Spinal cord (tissue), 10 donors: ENCODE measurements around the gene C17orf107. TPM values are rescaled to one million over a fixed set of nuclear protein-coding genes. Genes with fewer than 3 reads are reported as not detected.
A peak's percentile ranks its signal among the peaks of the same experiment; 100 is the strongest.
"Not testable (repeated sequence)": the region's sequence is repeated elsewhere in the genome, so short reads cannot be mapped to it uniquely, and the experiment has no call there.

Experiments
- DNase-seq, 6 donors: peaks; one replicate each; pipeline versions ENCODE4 v3.0.0 to v3.0.0-alpha.2; 2013 to 2015; ENCODE audit warnings: low spot score in 6 of 6, low read depth in 4 of 6
- H3K27ac ChIP-seq: one replicate; pipeline ENCODE4 v1.5.1; 2013; ENCODE audit warnings: low read depth, low read length, control low read depth
- H3K27me3 ChIP-seq: one replicate; pipeline ENCODE4 v1.6.1; 2013; ENCODE audit warnings: low read length; ENCODE audit not compliant: control insufficient read depth, insufficient read depth
- H3K36me3 ChIP-seq: one replicate; pipeline ENCODE4 v1.6.1; 2013; ENCODE audit warnings: low read length; ENCODE audit not compliant: control insufficient read depth, insufficient read depth
- H3K4me1 ChIP-seq: one replicate; pipeline ENCODE4 v1.6.1; 2013; ENCODE audit warnings: low read length; ENCODE audit not compliant: control insufficient read depth, insufficient read depth
- H3K4me3 ChIP-seq: one replicate; pipeline ENCODE4 v1.5.1; 2013; ENCODE audit warnings: low read depth, low read length, control low read depth
- H3K9me3 ChIP-seq: one replicate; pipeline ENCODE4 v1.6.1; 2013; ENCODE audit warnings: low read length; ENCODE audit not compliant: control insufficient read depth, insufficient read depth
- WGBS: methylation state at CpG from one replicate; pipeline ENCODE4 v1.1.5; 2013; ENCODE audit warnings: missing lambda C conversion rate; ENCODE audit not compliant: insufficient coverage; 5-methylcytosine and 5-hydroxymethylcytosine counted together
- long read RNA-seq, 4 donors: transcript quantifications; one replicate each; lab custom pipeline, GENCODE V29; 2026
- polyA plus RNA-seq, 2 donors: library from polyadenylated mRNA; unstranded; fragments of 120-200 nt; gene quantifications; one replicate each; pipeline ENCODE4 v1.2.1, GENCODE V29; 2013; ENCODE audit not compliant: insufficient read length in 2 of 2
- total RNA-seq, 2 donors: library from RNA; depleted of rRNA in 1 of 2; stranded (reverse); fragments of 120-200 nt in 1 of 2; fragments of >200 nt in 1 of 2; gene quantifications; one replicate each; pipeline versions ENCODE4 v1.2.3 to v1.2.4, GENCODE V29; 2013 to 2014
- donor health status: healthy.

Gene C17orf107
- total RNA-seq: 1 to 10 TPM; 1.9 to 4.7 TPM
- polyA plus RNA-seq: 1 to 10 TPM; 2.8 to 3.7 TPM
- long read RNA-seq, donor 1, partial matches to known transcripts: 0 of 1 reads
- long read RNA-seq, donor 1, other reads (novel, unspliced or antisense): 0 of 1 reads
- long read RNA-seq, donor 2, partial matches to known transcripts: 0 of 1 reads
- long read RNA-seq, donor 2, other reads (novel, unspliced or antisense): 0 of 1 reads
- long read RNA-seq, donor 3: 0 reads
- long read RNA-seq, donor 4, partial matches to known transcripts: 0 of 1 reads
- long read RNA-seq, donor 4, other reads (novel, unspliced or antisense): 0 of 1 reads

DNA sequence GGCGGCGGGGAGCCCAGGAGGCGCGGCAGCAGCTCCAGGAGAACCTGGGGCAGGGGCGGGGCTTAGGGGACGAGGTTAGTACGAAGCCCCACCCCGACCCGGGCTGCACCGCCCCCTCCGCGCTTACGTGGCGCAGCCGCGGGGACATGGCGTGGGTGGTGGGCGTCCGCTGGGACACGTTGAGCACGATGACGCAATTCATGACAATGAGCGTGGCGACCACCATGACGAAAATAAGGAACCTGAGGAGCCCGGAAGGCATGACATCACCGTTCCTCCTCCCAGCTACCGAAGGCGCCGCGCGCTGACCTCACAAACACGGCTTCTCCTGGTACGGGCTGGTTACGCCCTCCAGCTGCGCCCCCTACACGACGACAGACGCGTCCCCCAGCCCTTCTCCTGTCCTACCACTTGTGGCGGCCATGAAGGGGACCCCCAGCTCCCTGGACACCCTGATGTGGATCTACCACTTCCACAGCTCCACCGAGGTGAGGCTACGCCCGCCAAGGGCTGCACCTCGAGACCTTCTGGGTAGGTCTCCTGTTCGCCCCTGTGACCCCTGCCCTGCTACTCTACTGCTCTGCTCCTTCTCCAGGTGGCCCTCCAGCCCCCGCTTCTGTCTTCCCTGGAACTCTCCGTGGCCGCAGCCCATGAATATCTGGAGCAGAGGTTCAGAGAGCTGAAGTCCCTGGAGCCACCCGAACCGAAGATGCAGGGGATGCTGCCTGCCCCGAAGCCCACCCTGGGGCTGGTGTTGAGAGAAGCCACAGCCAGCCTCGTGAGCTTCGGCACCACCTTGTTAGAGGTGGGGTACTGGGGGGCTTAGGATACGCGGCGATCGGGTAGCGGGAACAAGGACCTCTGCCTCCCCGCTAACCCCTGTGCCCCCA lies at the start of gene C17orf107:
Gene C17orf107 (plus strand): TSS at position 196 of the 890 bp plus-strand sequence. CDS start 227 bp downstream, at position 423.
- Histone ChIP-seq H3K27me3 (peaks cover 41% of the 10 kb centered on the region), H3K9me3 (no peaks in the 10 kb centered on the region), H3K27ac (no peak within 1 kb of the TSS), H3K4me1 (peaks cover 52% of the 10 kb centered on the region), H3K4me3 (peak within 1 kb of the TSS; percentile 40), H3K36me3 (peaks cover 64% of the 10 kb centered on the region)
- 13% methylated on average over 52 of the region's 60 CpGs for WGBS
- DNase-seq: peak in 3 of 6 donors; percentile 45 to 90 (median 87)

DNA sequence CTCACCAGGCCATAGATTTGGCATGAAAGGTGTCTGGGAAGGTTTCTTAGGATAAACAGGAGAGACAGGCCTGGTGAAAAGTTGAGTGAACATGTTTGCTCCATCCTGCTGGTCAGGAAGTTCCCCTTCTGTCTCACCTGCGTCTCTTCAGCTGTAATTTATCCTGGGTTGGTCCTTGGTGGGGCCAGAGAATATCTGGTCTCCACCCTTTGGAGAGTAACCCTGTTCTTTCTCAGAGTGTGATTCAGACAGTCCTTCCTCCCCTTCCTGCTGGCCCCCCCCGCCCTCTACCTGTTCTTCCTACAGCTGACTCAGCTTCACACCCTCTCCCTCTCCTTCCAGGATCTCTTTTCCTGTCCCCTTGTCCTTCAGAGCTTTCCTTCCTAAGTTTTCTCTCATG lies 49.1 kb upstream of the C17orf107 start:
- Histone ChIP-seq H3K27ac (no peak overlapping the region), H3K4me3 (no peak overlapping the region)
- WGBS: 100% methylated on average over 1 of the region's 2 CpGs

DNA sequence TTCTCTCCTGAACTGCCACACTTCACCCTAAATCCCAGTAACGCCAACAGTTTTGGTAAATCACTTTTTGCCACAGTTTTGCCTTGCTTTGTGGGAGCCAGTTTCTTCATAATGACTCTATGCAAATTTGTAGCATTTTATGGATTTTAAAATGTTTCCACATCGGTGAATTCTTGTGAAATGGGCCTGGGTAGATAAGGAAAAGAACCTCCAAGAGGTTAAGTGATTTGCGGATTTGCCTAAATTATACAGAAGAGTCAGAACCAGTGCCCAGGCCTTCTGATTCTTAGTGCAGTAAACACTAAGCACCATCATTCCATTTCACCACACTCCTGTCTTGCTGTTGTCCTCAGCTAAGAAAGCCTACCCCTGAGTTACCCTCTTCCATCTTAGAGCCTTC lies 48.3 kb upstream of the C17orf107 start:
- no CpG with 5 or more reads among the region's 3 CpGs for WGBS
- H3K27me3 ChIP-seq: no peaks in the 10 kb centered on the region
- no peak overlapping the region for H3K27ac ChIP-seq
- peaks cover 1% of the 10 kb centered on the region for H3K36me3 ChIP-seq
- no peaks in the 10 kb centered on the region for H3K9me3 ChIP-seq
- H3K4me3 ChIP-seq: no peak overlapping the region
- peaks cover 5% of the 10 kb centered on the region for H3K4me1 ChIP-seq
- DNase-seq: no peak

More for the DNA sequence above, 49.1 kb upstream of the C17orf107 start:
- DNase-seq: no peak
- Histone ChIP-seq H3K9me3 (no peaks in the 10 kb centered on the region), H3K36me3 (peaks cover 2% of the 10 kb centered on the region), H3K27me3 (no peaks in the 10 kb centered on the region), H3K4me1 (peaks cover 4% of the 10 kb centered on the region)

DNA sequence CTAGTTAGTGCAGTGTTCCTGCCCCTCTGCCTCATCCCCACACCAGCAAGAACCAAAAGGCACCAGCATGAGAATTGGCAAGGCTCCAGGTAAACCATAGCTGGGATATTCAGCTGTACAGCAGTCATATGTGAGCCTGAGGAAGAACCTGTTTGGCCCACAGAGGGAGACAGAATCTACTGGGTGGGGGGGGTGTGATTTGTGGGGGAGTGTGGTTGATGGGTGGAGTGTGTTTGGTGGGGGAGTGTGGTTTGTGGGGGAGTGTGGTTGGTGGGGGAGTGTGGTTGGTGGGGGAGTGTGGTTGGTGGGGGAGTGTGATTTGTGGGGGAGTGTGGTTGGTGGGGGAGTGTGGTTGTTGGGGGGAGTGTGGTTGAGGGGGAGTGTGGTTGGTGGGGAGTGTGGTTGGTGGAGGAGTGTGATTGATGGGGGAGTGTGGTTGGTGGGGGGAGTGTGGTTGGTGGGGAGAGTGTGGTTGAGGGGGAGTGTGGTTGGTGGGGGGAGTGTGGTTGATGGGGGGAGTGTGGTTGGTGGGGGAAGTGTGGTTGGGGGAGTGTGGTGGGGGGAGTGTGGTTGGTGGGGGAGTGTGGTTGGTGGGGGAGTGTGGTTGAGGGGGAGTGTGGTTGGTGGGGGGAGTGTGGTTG lies 46.6 kb upstream of the C17orf107 start:
- Histone ChIP-seq H3K9me3 (no peaks in the 10 kb centered on the region), H3K4me3 (no peak overlapping the region), H3K36me3 (peaks cover 13% of the 10 kb centered on the region), H3K27me3 (no peaks in the 10 kb centered on the region), H3K27ac (no peak overlapping the region), H3K4me1 (peaks cover 21% of the 10 kb centered on the region)
- DNase-seq: peak in 1 of 6 donors; percentile 33

DNA sequence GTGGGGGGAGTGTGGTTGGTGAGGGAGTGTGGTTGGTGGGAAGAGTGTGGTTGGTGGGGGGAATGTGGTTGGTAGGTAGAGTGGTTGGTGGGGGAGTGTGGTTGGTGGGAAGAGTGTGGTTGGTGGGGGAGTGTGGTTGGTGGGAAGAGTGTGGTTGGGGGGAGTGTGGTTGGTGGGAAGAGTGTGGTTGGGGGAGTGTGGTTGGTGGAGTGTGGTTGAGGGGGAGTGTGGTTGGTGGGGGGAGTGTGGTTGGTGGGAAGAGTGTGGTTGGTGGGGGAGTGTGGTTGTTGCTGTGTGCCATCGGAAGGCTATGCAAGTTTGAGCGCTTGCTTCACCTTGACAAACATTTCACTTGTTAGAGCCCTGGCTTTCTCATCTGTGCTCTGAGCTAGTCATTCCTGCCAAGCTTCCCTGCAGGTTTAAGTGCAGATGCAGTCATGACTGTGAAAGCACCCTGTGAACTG lies 46.1 kb upstream of the C17orf107 start:
- no peaks in the 10 kb centered on the region for H3K9me3 ChIP-seq
- DNase-seq: no peak
- peaks cover 13% of the 10 kb centered on the region for H3K36me3 ChIP-seq
- no peaks in the 10 kb centered on the region for H3K27me3 ChIP-seq
- no peak overlapping the region for H3K4me3 ChIP-seq
- WGBS: 100% methylated on average over 2 of the region's 2 CpGs
- peaks cover 24% of the 10 kb centered on the region for H3K4me1 ChIP-seq
- no peak overlapping the region for H3K27ac ChIP-seq

DNA sequence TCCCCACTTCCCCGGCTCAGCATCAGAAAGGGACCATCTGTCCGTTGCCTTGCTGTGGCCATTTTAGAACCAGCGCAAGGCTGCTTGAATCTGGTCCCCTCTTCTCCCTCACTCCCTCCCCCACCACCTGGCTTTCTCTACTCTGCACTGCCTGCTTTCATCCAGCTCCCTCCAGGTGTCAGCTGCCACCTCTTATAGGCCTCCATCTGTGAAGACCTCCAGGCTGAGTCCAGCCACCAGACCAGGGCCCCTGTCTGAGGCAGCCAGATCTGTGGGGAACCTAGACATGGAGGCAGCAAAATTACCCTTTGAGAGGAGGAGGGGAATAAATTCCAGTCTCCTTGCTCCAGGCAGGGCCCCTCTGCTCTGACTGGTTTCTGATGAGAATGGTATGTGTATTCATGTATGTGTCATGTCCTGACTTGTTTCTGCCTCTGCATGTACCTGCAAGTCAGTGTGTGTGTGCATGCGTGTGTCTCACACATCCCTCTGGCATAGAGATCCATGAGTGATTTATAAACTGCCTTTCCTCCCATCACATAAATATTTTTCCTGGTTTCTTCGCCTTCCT lies 45.1 kb upstream of the C17orf107 start:
- no peak overlapping the region for H3K4me3 ChIP-seq
- 92% methylated on average over 5 of the region's 5 CpGs for WGBS
- H3K36me3 ChIP-seq: peaks cover 16% of the 10 kb centered on the region
- H3K27ac ChIP-seq: no peak overlapping the region
- no peaks in the 10 kb centered on the region for H3K9me3 ChIP-seq
- DNase-seq: peak in 1 of 6 donors; percentile 65
- no peaks in the 10 kb centered on the region for H3K27me3 ChIP-seq
- H3K4me1 ChIP-seq: peaks cover 30% of the 10 kb centered on the region

DNA sequence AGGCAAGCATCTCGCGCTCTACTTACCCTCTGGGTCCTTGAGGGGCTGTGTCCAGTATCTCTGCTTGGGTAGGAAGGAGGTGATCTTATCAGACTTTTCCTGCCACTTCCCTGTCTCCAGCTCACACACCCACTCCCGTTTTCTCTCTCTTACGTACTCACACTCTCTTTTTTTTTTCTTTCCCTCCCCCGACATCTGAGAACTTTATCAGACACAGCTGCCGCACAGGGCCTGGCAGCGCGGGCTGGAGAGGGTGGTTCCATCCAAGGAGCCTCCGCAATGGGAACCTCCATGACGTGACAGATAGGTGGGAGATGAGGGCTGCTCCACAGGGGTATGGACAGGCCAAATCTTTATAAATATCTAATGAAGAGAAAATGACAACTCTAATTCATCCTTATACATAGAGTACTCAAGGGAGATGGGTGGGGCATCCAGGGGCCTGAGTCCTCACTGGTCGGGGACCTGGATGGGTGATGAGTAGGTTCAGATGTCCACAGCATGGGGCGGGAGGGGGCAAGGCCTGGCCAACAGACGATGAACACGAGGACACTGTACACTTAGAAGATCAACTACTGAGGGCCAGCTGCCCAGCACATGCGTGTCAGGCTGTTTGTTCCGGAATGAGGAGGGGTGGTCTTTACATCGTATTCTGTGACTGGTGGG lies 42.9 kb upstream of the C17orf107 start:
- DNase-seq: no peak

DNA sequence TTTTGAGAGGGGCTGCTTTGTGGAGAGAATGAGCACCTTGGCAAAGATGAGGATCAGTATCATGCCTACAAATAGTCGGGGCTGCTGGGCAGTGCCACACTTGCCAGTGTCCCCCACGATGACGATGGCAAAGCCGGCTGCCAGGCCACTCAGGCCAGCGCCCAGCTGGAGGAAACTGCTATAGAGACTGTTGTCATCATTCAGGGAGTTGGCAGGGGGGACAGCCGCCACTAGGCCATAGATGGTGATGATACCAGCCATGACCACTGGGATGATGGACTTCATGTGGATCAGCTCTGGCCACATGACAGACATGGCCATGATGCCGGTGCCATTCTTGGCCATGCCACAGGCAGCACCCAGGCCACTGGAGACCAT lies 42.4 kb upstream of the C17orf107 start:
- H3K4me1 ChIP-seq: peaks cover 51% of the 10 kb centered on the region
- H3K36me3 ChIP-seq: peaks cover 32% of the 10 kb centered on the region
- H3K4me3 ChIP-seq: no peak overlapping the region
- 76% methylated on average over 7 of the region's 7 CpGs for WGBS
- H3K9me3 ChIP-seq: no peaks in the 10 kb centered on the region
- no peak for DNase-seq
- H3K27ac ChIP-seq: no peak overlapping the region
- no peaks in the 10 kb centered on the region for H3K27me3 ChIP-seq

More for the DNA sequence above, 42.9 kb upstream of the C17orf107 start:
- Histone ChIP-seq H3K9me3 (no peaks in the 10 kb centered on the region), H3K4me3 (no peak overlapping the region), H3K36me3 (peaks cover 32% of the 10 kb centered on the region), H3K27ac (no peak overlapping the region), H3K4me1 (peaks cover 50% of the 10 kb centered on the region), H3K27me3 (no peaks in the 10 kb centered on the region)
- WGBS: 77% methylated on average over 9 of the region's 17 CpGs

DNA sequence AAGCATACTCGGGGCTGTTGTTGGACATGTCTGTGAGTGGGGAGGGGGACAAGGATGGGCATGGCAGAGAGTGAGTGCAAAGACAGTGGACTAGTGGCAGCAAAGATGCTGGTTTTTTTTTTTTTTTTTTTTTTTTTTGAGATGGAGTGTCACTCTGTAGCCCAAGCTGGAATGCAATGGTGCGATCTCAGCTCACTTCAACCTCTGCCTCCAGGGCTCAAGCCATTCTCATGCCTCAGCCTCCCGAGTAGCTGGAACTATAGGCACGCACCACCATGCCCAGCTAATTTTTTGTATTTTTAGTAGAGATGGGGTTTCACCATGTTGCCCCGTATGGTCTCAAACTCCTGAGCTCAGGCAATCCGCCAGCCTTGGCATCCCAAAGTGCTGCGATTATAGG lies 42.0 kb upstream of the C17orf107 start:
- H3K9me3 ChIP-seq, H3K4me3 ChIP-seq, DNase-seq, H3K27me3 ChIP-seq: not testable (repeated sequence)
- H3K27ac ChIP-seq: peak overlapping the region; percentile 54
- 75% methylated on average over 4 of the region's 7 CpGs for WGBS
- peaks cover 32% of the 10 kb centered on the region for H3K36me3 ChIP-seq
- H3K4me1 ChIP-seq: peaks cover 51% of the 10 kb centered on the region
